Kidney (tissue), 14 donors: ENCODE results near the gene CAPN7. TPM values are rescaled to one million over a fixed set of nuclear protein-coding genes. Genes with fewer than 3 reads are reported as not detected.

Experiments used
- DNase-seq, 5 donors: peaks; one replicate each; pipeline ENCODE4 v3.0.0-alpha.2; 2013 to 2020
- FAIRE-seq: peaks from 2 replicates; lab custom pipeline; 2012; peaks lifted over from hg19 to GRCh38; lab: Jason Lieb, UNC
- H3K27ac ChIP-seq, 2 donors: one replicate each; pipeline ENCODE4 v1.7.0; 2013; ENCODE audit warnings: low read depth in 2 of 2, low read length in 2 of 2, inconsistent platforms in 1 of 2
- H3K27me3 ChIP-seq: one replicate; pipeline ENCODE4 v1.7.1; 2013; ENCODE audit warnings: low read length, inconsistent platforms; ENCODE audit not compliant: control insufficient read depth, insufficient read depth
- H3K36me3 ChIP-seq, 3 donors: one replicate each; pipeline versions ENCODE4 v1.7.0 to v1.7.1; 2013; ENCODE audit warnings: low read length in 3 of 3, control low read depth in 1 of 3, inconsistent platforms in 1 of 3; ENCODE audit not compliant: insufficient read depth in 3 of 3, control insufficient read depth in 2 of 3
- H3K4me1 ChIP-seq, 3 donors: one replicate each; pipeline versions ENCODE4 v1.7.0 to v1.7.1; 2013; ENCODE audit warnings: low read length in 3 of 3, inconsistent platforms in 1 of 3, low read depth in 1 of 3; ENCODE audit not compliant: control insufficient read depth in 2 of 3, insufficient read depth in 2 of 3
- H3K4me3 ChIP-seq, 3 donors: one replicate each; pipeline versions ENCODE4 v1.7.0 to v1.8.1; 2013; ENCODE audit warnings: low read length in 3 of 3, control low read depth in 1 of 3, inconsistent platforms in 1 of 3
- H3K9ac ChIP-seq, 3 donors: one replicate each; pipeline versions ENCODE4 v1.7.0 to v1.7.1; 2013; ENCODE audit warnings: low read length in 3 of 3, control low read depth in 1 of 3, inconsistent platforms in 1 of 3
- H3K9me3 ChIP-seq, 3 donors: one replicate each; pipeline versions ENCODE4 v1.7.0 to v1.7.1; 2013; ENCODE audit warnings: low read length in 3 of 3, control low read depth in 1 of 3, inconsistent platforms in 1 of 3; ENCODE audit not compliant: control insufficient read depth in 2 of 3, insufficient read depth in 1 of 3
- intact Hi-C: fragments of 100-400 bp; cut with DNase I; formaldehyde crosslinking; loops from one replicate; pipeline ENCODE4 v1.11.1; 2022
- polyA plus RNA-seq: library from polyadenylated mRNA; stranded (reverse); fragments of 350-450 nt; fragmentation: Illumina TruSeq; extraction: RNeasy Lipid Tissue Mini Kit (QIAGEN cat#74804); gene quantifications from one replicate; pipeline ENCODE4 v1.2.3, GENCODE V29; 2014; ENCODE audit warnings: low read depth, low replicate concordance; ENCODE audit not compliant: insufficient read depth
- total RNA-seq: library from RNA; stranded (reverse); fragmentation: NEBNext Ultra II Directional; extraction: Animal tissue kit (Norgen Biotek cat#: 25700); gene quantifications from one replicate; pipeline ENCODE4 v1.2.1, GENCODE V29; 2021
- TF ChIP-seq, protein P1 (sequence below): IDR thresholded peaks from 3 replicates; pipeline ENCODE4 v1.5.1; 2012; ENCODE audit warnings: mild to moderate bottlenecking, moderate library complexity, borderline replicate concordance; ENCODE audit not compliant: insufficient read depth; ENCODE audit errors: extremely low read depth
- donor health status: control.
- donor health status: control.
- donor health status: control.
- donor health status: control.
- donor health status: control.
- donor health status: DM: yes; HTN: yes; CAD: no.
- donor health status: Normal renal cell carcinoma (clear cell type).

CAPN7 gene
- total and polyA plus RNA-seq, 2 donors from 2014 or later, result 14.9 to 40.7 TPM

DNA sequence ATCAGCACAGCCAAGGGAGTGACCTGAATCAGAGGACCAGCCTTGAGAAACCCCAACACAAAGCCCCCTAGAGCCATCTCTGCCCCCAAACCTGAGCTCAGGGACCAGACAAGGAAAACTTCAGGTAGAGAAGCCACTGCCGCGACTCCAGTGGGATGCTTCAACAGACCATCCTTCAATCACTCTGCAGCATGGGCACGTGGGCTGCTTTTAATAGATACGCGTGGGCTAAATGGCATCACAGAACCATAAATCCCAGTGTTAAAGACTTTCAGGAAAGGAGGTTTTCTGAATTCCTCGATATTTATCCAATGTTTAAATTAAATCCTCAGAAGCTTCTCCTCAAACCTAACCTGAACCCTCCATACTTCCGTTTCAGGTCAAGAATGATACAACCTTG is 95.7 kb downstream of the CAPN7 start:
- H3K36me3 ChIP-seq, result peaks cover 0 to 16% (median 9%) of the 10 kb centered on the region in 3 donors
- intact Hi-C loops, result no loop called here
- H3K4me1 ChIP-seq, result peaks cover 0 to 9% (median 4%) of the 10 kb centered on the region in 3 donors
- FAIRE-seq, result no peak
- H3K9me3 ChIP-seq, result no peaks in the 10 kb centered on the region
- H3K4me3 ChIP-seq, result no peak overlapping the region
- no peaks in the 10 kb centered on the region for H3K27me3 ChIP-seq
- H3K9ac ChIP-seq, result no peak overlapping the region
- TF ChIP-seq, protein P1, sequence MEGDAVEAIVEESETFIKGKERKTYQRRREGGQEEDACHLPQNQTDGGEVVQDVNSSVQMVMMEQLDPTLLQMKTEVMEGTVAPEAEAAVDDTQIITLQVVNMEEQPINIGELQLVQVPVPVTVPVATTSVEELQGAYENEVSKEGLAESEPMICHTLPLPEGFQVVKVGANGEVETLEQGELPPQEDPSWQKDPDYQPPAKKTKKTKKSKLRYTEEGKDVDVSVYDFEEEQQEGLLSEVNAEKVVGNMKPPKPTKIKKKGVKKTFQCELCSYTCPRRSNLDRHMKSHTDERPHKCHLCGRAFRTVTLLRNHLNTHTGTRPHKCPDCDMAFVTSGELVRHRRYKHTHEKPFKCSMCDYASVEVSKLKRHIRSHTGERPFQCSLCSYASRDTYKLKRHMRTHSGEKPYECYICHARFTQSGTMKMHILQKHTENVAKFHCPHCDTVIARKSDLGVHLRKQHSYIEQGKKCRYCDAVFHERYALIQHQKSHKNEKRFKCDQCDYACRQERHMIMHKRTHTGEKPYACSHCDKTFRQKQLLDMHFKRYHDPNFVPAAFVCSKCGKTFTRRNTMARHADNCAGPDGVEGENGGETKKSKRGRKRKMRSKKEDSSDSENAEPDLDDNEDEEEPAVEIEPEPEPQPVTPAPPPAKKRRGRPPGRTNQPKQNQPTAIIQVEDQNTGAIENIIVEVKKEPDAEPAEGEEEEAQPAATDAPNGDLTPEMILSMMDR, result no peak
- H3K27ac ChIP-seq, result peak overlapping the region in 1 of 2 donors; percentile 55
- DNase-seq, result no peak

Other genes with a start within 250 kb of the CAPN7 start
- 57.2 TPM for gene MRPS25, start 140.9 kb upstream of the CAPN7 start, total RNA-seq
- 89.2 TPM for gene MRPS25, start 140.9 kb upstream of the CAPN7 start, polyA plus RNA-seq
- 24.0 TPM for gene RBSN, start 107.1 kb upstream of the CAPN7 start, total RNA-seq
- gene RBSN, start 107.1 kb upstream of the CAPN7 start, polyA plus RNA-seq, result 5.7 TPM
- gene SH3BP5, start 126.3 kb downstream of the CAPN7 start, total RNA-seq, result 109 TPM
- 39.1 TPM for gene SH3BP5, start 126.3 kb downstream of the CAPN7 start, polyA plus RNA-seq
- 18.6 TPM for gene METTL6, start 221.3 kb downstream of the CAPN7 start, total RNA-seq
- gene METTL6, start 221.3 kb downstream of the CAPN7 start, polyA plus RNA-seq, result 9.7 TPM
- 16.1 TPM for gene EAF1, start 221.4 kb downstream of the CAPN7 start, total RNA-seq
- gene EAF1, start 221.4 kb downstream of the CAPN7 start, polyA plus RNA-seq, result 8.3 TPM